Measurements from ENCODE around the gene PAK2. TPM values are rescaled to one million over a fixed set of nuclear protein-coding genes. Genes with fewer than 3 reads are reported as not detected.

The PAK2 gene
- total RNA-seq, 1 donor from 2014 or later: 86.5 TPM

Other genes starting within 250 kb of the PAK2 start
- 32.1 and 32.8 TPM in 2 replicates for gene RNF168, start 236.1 kb upstream of the PAK2 start, total RNA-seq
- not detected in 2 replicates for gene SMCO1, start 224.5 kb upstream of the PAK2 start, total RNA-seq
- gene WDR53, start 171.3 kb upstream of the PAK2 start, total RNA-seq: 24.8 and 25.5 TPM in 2 replicates
- 22.8 and 24.3 TPM in 2 replicates for gene FBXO45, start 171.2 kb upstream of the PAK2 start, total RNA-seq
- gene NRROS, start 100.2 kb upstream of the PAK2 start, total RNA-seq: 37.8 and 38.8 TPM in 2 replicates
- 3.9 and 4.1 TPM in 2 replicates for gene CEP19, start 27.6 kb upstream of the PAK2 start, total RNA-seq
- gene PIGX, start 27.5 kb upstream of the PAK2 start, total RNA-seq: 49.7 and 52.1 TPM in 2 replicates
- gene SENP5, start 128.1 kb downstream of the PAK2 start, total RNA-seq: 45.3 and 50.7 TPM in 2 replicates
- 102 and 111 TPM in 2 replicates for gene NCBP2, start 202.7 kb downstream of the PAK2 start, total RNA-seq
- 1.2 and 1.7 TPM in 2 replicates for gene PIGZ, start 229.0 kb downstream of the PAK2 start, total RNA-seq

Measured in activated T-helper 1 cell treated with anti-CD3 and anti-CD28 coated beads, Interleukin-12 subunit alpha, Interleukin-12 subunit beta, Interleukin-2, Interleukin-4 antibody, amounts not matched to agents 30 ng/mL and 10 ng/mL and 1 ng/mL, durations not matched to agents 14 hours and 24 hours and 36 hours (primary cell).